Measurements from ENCODE around the gene ZNF425. TPM values are rescaled to one million over a fixed set of nuclear protein-coding genes. Genes with fewer than 3 reads are reported as not detected.

The ZNF425 gene
- total and polyA plus RNA-seq, 9 of the 15 experiments (the other 6 are each of a cell fraction or from before 2014, with no cell fraction given), result 0.03 to 0.89 (median 0.54) TPM

DNA sequence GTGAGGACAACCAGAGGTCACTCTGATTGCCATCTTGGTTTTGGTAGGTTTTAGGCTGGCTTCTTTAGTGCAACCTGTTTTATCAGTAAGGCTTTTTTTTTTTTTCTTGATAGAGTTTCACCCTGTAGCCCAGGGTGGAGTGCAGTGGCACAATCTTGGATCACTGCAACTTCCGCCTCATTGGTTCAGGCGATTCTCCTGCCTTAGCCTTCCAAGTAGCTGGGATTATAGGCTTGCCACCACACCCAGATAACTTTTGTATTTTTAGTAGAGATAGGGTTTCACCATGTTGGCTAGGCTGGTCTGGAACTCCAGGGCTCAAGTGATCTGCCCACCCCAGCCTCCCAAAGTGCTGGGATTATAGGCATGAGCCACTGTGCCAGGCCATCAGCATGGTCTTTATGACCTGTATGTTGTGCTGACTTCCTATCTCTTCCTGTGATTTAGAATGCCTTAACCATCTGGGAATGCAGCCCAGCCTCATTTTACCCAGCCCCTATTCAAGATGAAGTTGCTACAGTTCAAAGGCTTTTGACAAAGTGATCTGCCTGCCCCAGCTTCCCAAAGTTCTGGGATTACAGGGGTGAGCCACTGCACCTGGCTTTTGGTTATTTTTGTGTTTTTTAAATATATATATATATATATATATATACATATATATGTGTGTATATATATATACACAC lies 7.0 kb upstream of the ZNF425 start:
- ATAC-seq (no peak), FAIRE-seq (no peak), DNase-seq (ENCODE audit: extremely low read depth in 1 of 4, low spot score in 3 of 4) (no peak)
- peaks cover 29% of the 10 kb centered on the region; the same call in 2 of the 3 replicates for H3K36me3 ChIP-seq (ENCODE audit: control insufficient read depth, insufficient read depth, low read length)
- intact Hi-C loops (cut with micrococcal nuclease), result no loop called here
- H3K9me1 ChIP-seq (ENCODE audit: control insufficient read depth, insufficient read depth, low read length), result no peaks in the 10 kb centered on the region
- no peak for TF ChIP-seq ERF (CRISPR knock-in tag; IDR thresholded peaks at IDR 0.05)
- TF ChIP-seq ARNT (IDR thresholded peaks at IDR 0.05), result no peak
- no peak for TF ChIP-seq FIP1L1 (IDR thresholded peaks at IDR 0.05; ENCODE audit: low read depth, low read length, poor library complexity, severe bottlenecking)
- TF ChIP-seq HMG20A (CRISPR knock-in tag; conservative IDR thresholded peaks at IDR 0.05), result no peak
- no peak for TF ChIP-seq TEAD1 (CRISPR knock-in tag; IDR thresholded peaks at IDR 0.05)
- TF ChIP-seq, protein P1, sequence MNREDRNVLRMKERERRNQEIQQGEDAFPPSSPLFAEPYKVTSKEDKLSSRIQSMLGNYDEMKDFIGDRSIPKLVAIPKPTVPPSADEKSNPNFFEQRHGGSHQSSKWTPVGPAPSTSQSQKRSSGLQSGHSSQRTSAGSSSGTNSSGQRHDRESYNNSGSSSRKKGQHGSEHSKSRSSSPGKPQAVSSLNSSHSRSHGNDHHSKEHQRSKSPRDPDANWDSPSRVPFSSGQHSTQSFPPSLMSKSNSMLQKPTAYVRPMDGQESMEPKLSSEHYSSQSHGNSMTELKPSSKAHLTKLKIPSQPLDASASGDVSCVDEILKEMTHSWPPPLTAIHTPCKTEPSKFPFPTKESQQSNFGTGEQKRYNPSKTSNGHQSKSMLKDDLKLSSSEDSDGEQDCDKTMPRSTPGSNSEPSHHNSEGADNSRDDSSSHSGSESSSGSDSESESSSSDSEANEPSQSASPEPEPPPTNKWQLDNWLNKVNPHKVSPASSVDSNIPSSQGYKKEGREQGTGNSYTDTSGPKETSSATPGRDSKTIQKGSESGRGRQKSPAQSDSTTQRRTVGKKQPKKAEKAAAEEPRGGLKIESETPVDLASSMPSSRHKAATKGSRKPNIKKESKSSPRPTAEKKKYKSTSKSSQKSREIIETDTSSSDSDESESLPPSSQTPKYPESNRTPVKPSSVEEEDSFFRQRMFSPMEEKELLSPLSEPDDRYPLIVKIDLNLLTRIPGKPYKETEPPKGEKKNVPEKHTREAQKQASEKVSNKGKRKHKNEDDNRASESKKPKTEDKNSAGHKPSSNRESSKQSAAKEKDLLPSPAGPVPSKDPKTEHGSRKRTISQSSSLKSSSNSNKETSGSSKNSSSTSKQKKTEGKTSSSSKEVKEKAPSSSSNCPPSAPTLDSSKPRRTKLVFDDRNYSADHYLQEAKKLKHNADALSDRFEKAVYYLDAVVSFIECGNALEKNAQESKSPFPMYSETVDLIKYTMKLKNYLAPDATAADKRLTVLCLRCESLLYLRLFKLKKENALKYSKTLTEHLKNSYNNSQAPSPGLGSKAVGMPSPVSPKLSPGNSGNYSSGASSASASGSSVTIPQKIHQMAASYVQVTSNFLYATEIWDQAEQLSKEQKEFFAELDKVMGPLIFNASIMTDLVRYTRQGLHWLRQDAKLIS (CRISPR knock-in tag; IDR thresholded peaks at IDR 0.05), result no peak
- no peak for TF ChIP-seq ZNF408 (CRISPR knock-in tag; IDR thresholded peaks at IDR 0.05; ENCODE audit: low read depth)
- TF ChIP-seq DNMT1 (IDR thresholded peaks at IDR 0.05), result no peak
- TF ChIP-seq, protein P2, sequence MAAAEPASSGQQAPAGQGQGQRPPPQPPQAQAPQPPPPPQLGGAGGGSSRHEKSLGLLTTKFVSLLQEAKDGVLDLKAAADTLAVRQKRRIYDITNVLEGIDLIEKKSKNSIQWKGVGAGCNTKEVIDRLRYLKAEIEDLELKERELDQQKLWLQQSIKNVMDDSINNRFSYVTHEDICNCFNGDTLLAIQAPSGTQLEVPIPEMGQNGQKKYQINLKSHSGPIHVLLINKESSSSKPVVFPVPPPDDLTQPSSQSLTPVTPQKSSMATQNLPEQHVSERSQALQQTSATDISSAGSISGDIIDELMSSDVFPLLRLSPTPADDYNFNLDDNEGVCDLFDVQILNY (CRISPR knock-in tag; IDR thresholded peaks at IDR 0.05), result no peak
- TF ChIP-seq BACH1 (tag; IDR thresholded peaks at IDR 0.05), result no peak
- TF ChIP-seq ADNP (tag; IDR thresholded peaks at IDR 0.05), result no peak
- no peak for TF ChIP-seq NRF1 (conservative IDR thresholded peaks at IDR 0.05 in 1 of 2, IDR thresholded peaks at IDR 0.05 in 1 of 2)
- POLR2A ChIA-PET, result no interaction called here
- no peaks in the 10 kb centered on the region for H4K20me1 ChIP-seq (replicated peaks; ENCODE audit: control insufficient read depth, insufficient read depth, low read length)
- CTCF ChIA-PET (ENCODE audit: low intra/inter-chr PET ratio), result no interaction called here
- in situ Hi-C loops (cut with MboI), result no loop called here
- no peak overlapping the region for H3K4me3 ChIP-seq
- no peak overlapping the region for H2AFZ ChIP-seq (ENCODE audit: low read depth, low read length)
- no peak overlapping the region for H3K4me2 ChIP-seq (ENCODE audit: insufficient read depth, low read length)
- peaks cover 12% of the 10 kb centered on the region for H3K9me3 ChIP-seq (replicated peaks; ENCODE audit: control insufficient read depth, insufficient read depth, low read depth, low read length)
- no peaks in the 10 kb centered on the region for H3K79me2 ChIP-seq (ENCODE audit: control insufficient read depth, insufficient read depth, low read length)
- WGBS (ENCODE audit: insufficient coverage, low coverage, missing lambda C conversion rate), result 68% methylated on average over 2 of the region's 2 CpGs
- H3K27me3 ChIP-seq (ENCODE audit: control insufficient read depth in 2 of 2, insufficient read depth in 2 of 2, low read length in 2 of 2), result no peaks in the 10 kb centered on the region
- H3K27ac ChIP-seq (ENCODE audit: extremely low read depth, low read depth, low read length), result no peak overlapping the region
- H3K9ac ChIP-seq (ENCODE audit: insufficient read depth in 1 of 2, low read depth in 2 of 2, low read length in 2 of 2), result no peak overlapping the region
- H3K4me1 ChIP-seq (replicated peaks in 1 of 2; ENCODE audit: control insufficient read depth in 2 of 2, insufficient read depth in 2 of 2, low read length in 2 of 2), result peaks cover 5 to 6% of the 10 kb centered on the region in 2 experiments; a peak in 4 of 5 replicates
- BruUV-seq (replicated peaks), result no TSS peak

All from K562 (cell line).